SKM-1 (cell line): Measurements from ENCODE around the gene TSPEAR.
"Not testable (repeated sequence)": the region's sequence is repeated elsewhere in the genome, so short reads cannot be mapped to it uniquely, and the experiment has no call there.

ENCODE experiments used
- DNase-seq: peaks from one replicate; lab custom pipeline; 2025; ENCODE audit not compliant: unreplicated experiment; lab: John Stamatoyannopoulos, UW

Gene TSPEAR

GRCh38 chr21:44656868-44657267 is 54.5 kb downstream of the TSPEAR start:
- no peak for DNase-seq

GRCh38 chr21:44654576-44655175 is 56.7 kb downstream of the TSPEAR start, which contains the start of gene KRTAP12-4:
Gene KRTAP12-4 (minus strand): TSS chr21:44654659. CDS start chr21:44654614, 45 bp downstream.
- no peak for DNase-seq

- no peak for DNase-seq
Observed at GRCh38 chr21:44653656-44654575, 57.5 kb downstream of the TSPEAR start.

- no peak for DNase-seq
Observed at GRCh38 chr21:44653123-44653522, 58.2 kb downstream of the TSPEAR start.

- DNase-seq = no peak
Observed at GRCh38 chr21:44650973-44651675, 60.2 kb downstream of the TSPEAR start.

- no peak for DNase-seq
Observed at GRCh38 chr21:44650265-44650972, 61.0 kb downstream of the TSPEAR start.

GRCh38 chr21:44649521-44650100 is 61.8 kb downstream of the TSPEAR start:
- DNase-seq = no peak

- no peak for DNase-seq
Observed at GRCh38 chr21:44648557-44649311, 62.6 kb downstream of the TSPEAR start.

GRCh38 chr21:44647222-44647552 is 64.2 kb downstream of the TSPEAR start:
- no peak for DNase-seq

- not testable (repeated sequence) for DNase-seq
Observed at GRCh38 chr21:44646366-44647221, 64.8 kb downstream of the TSPEAR start, which contains the start of gene KRTAP10-11. Gene KRTAP10-11 (plus strand): TSS chr21:44646414. CDS start chr21:44646459, 45 bp downstream.

GRCh38 chr21:44644878-44645277 is 66.5 kb downstream of the TSPEAR start:
- no peak for DNase-seq

- DNase-seq = no peak
Observed at GRCh38 chr21:44643741-44644310, 67.5 kb downstream of the TSPEAR start.

- DNase-seq = no peak
Observed at GRCh38 chr21:44640761-44641160, 70.6 kb downstream of the TSPEAR start.

- DNase-seq = no peak
Observed at GRCh38 chr21:44639331-44639655, 72.1 kb downstream of the TSPEAR start.

GRCh38 chr21:44638506-44639330 is 72.7 kb downstream of the TSPEAR start:
- DNase-seq = not testable (repeated sequence)

- not testable (repeated sequence) for DNase-seq
Observed at GRCh38 chr21:44637851-44638348, 73.5 kb downstream of the TSPEAR start.

- no peak for DNase-seq
Observed at GRCh38 chr21:44637018-44637850, 74.1 kb downstream of the TSPEAR start, which contains the start of gene KRTAP10-10. Gene KRTAP10-10 (plus strand): TSS chr21:44637356. CDS start chr21:44637418, 62 bp downstream.
